Psoas muscle (tissue), 8 donors: ENCODE data around the gene HS3ST3A1. TPM values are rescaled to one million over a fixed set of nuclear protein-coding genes. Genes with fewer than 3 reads are reported as not detected.
A peak's percentile ranks its signal among the peaks of the same experiment; 100 is the strongest.

Experiments used
- ATAC-seq, 4 donors: fragments of 200-7000 bp; cut with Tn5 transposase; one replicate each; pipeline ENCODE4 v1.9.1; 2020; ENCODE audit warnings: moderate library complexity in 3 of 4, mild to moderate bottlenecking in 2 of 4
- DNase-seq, 2 donors: peaks; one replicate each; pipeline ENCODE4 v3.0.0-alpha.2; 2020
- H3K27ac ChIP-seq: fragments of 200-600 bp; one replicate; pipeline ENCODE4 v1.8.0; 2022
- H3K27me3 ChIP-seq, 3 donors: fragments of 200-600 bp in 1 of 3; one replicate each; pipeline versions ENCODE4 v1.6.1 to v1.8.0; 2013 to 2022; ENCODE audit warnings: low read length in 2 of 3, mild to moderate bottlenecking in 2 of 3, moderate library complexity in 1 of 3; ENCODE audit not compliant: insufficient read depth in 3 of 3
- H3K36me3 ChIP-seq, 2 donors: fragments of 200-600 bp in 1 of 2; one replicate each; pipeline versions ENCODE4 v1.6.1 to v1.8.0; 2013 to 2022; ENCODE audit warnings: low read depth in 1 of 2, mild to moderate bottlenecking in 1 of 2, moderate library complexity in 1 of 2; ENCODE audit not compliant: insufficient read depth in 1 of 2
- H3K4me1 ChIP-seq: fragments of 200-600 bp; one replicate; pipeline ENCODE4 v1.8.0; 2022
- H3K4me3 ChIP-seq: fragments of 200-600 bp; one replicate; pipeline ENCODE4 v1.8.0; 2022; ENCODE audit warnings: mild to moderate bottlenecking
- H3K9me3 ChIP-seq: fragments of 200-600 bp; one replicate; pipeline ENCODE4 v1.8.0; 2022
- CTCF ChIP-seq: fragments of 200-600 bp; IDR thresholded peaks from one replicate; pipeline ENCODE4 v1.8.0; 2022; ENCODE audit warnings: antibody characterized with exemption
- WGBS, 3 donors: extraction: QIAGEN DNeasy Blood & Tissue Kit; methylation state at CpG; one replicate each; pipeline versions ENCODE4 v1.1.6 to v1.1.7; 2013; 5-methylcytosine and 5-hydroxymethylcytosine counted together
- intact Hi-C, 2 donors: fragments of 100-400 bp; cut with DNase I; formaldehyde crosslinking; loops; one replicate each; pipeline versions ENCODE4 v1.11.0 to v1.14.2; 2022
- long read RNA-seq, 2 donors: library from polyadenylated mRNA; unstranded; transcript quantifications; one replicate each; pipeline ENCODE4 v2.0.0, GENCODE V29; 2021
- polyA plus RNA-seq, 3 donors: library from polyadenylated mRNA; stranded (reverse); fragments of 200-250 nt; gene quantifications; one replicate each; pipeline ENCODE4 v1.2.3, GENCODE V29; 2013
- total RNA-seq, 4 donors: library from RNA; stranded (reverse); fragmentation: NEBNext Ultra II Directional in 2 of 4; extraction: Animal tissue kit (Norgen Biotek cat#: 25700) in 2 of 4; gene quantifications; one replicate each; pipeline versions ENCODE4 v1.2.1 to v1.2.4, GENCODE V29; 2021 to 2023
- donor health status: healthy with polysubstance abuse.
- donor health status: DM: no; HTN: no; CAD: no; lungs with moderate emphysema.
- donor health status: Bipolar disorder and iron deficiency.
- donor health status: healthy.
- donor health status: DM: yes; HTN: yes; CAD: no.
- donor health status: DM: no; HTN: no; CAD: no.
- donor health status: DM: no; HTN: no; CAD: no.
- donor health status: DM: yes; HTN: yes; CAD: no.

Gene HS3ST3A1
- total RNA-seq (under 1 TPM in 3 of 4 donors, not detected in 1; 0.13 to 0.58 (median 0.22) TPM), polyA plus RNA-seq (under 1 TPM in 2 of 3 donors, not detected in 1; 0.44 to 0.64 TPM)
- long read RNA-seq, donor 1, partial matches to known transcripts = 0 of 2 reads
- long read RNA-seq, donor 1, other reads (novel, unspliced or antisense) = 0 of 2 reads
- long read RNA-seq, donor 2, partial matches to known transcripts = 0 of 2 reads
- long read RNA-seq, donor 2, other reads (novel, unspliced or antisense) = 0 of 2 reads

GRCh38 chr17:13601776-13602551, at the start of gene HS3ST3A1:
HS3ST3A1 (minus strand) TSS chr17:13601929; CDS start chr17:13601129, 800 bp downstream.
- ATAC-seq = peak; percentile 21 to 57 (median 34)
- peaks cover 0 to 63% (median 13%) of the 10 kb centered on the region in 3 donors for H3K27me3 ChIP-seq
- intact Hi-C loops = no loop called here

DNA sequence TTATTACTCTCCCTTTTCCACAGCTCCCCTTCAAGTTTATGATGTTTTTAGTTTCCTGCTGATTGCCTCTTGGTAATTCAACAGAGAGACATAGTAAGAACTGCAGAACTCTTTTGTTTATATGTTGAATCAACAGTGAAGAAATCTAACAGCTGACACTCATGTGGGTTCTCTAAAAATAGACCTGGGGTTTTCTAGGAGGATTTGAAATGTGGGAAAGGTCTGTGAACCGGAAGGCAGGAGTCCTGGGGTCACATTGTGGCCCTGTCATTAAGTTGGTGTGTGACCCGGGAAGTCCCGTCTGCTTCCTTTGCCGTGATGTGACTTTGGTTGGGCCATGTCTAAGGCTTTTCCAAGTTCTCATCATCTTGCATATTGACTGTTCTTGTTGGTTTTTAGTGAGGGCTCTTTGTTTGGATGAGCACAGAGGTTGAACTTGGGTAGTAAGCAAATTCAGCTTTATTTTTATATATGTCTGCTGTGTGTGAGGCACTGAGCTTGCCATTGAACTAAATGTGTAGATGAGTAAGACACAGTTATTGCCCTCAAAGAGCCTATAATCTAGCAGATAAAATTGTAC, 48.5 kb upstream of the HS3ST3A1 start:
- no peak for TF ChIP-seq CTCF
- ATAC-seq = no peak
- Histone ChIP-seq H3K27ac (no peak overlapping the region), H3K36me3 (no peaks in the 10 kb centered on the region), H3K4me1 (no peaks in the 10 kb centered on the region), H3K9me3 (no peaks in the 10 kb centered on the region), H3K27me3 (no peaks in the 10 kb centered on the region), H3K4me3 (no peak overlapping the region)
- intact Hi-C loops = no loop called here
- no peak for DNase-seq
- WGBS, 3 donors = 60 to 68% (median 68%) methylated on average over 4 of the region's 4 CpGs

More at GRCh38 chr17:13601776-13602551, at the start of gene HS3ST3A1:
- Histone ChIP-seq H3K36me3 (no peaks in the 10 kb centered on the region), H3K4me1 (no peaks in the 10 kb centered on the region), H3K27ac (no peak within 1 kb of the TSS), H3K4me3 (peak within 1 kb of the TSS; percentile 59), H3K9me3 (no peaks in the 10 kb centered on the region)
- WGBS, 3 donors = 1 to 2% (median 1%) methylated on average over 46 to 61 of the region's 61 CpGs
- DNase-seq = peak; percentile 24 to 49
- no peak for TF ChIP-seq CTCF

GRCh38 chr17:13647543-13648021, 45.9 kb upstream of the HS3ST3A1 start:
- Histone ChIP-seq H3K27me3 (no peaks in the 10 kb centered on the region), H3K27ac (no peak overlapping the region), H3K9me3 (no peaks in the 10 kb centered on the region), H3K4me3 (no peak overlapping the region), H3K36me3 (no peaks in the 10 kb centered on the region), H3K4me1 (no peaks in the 10 kb centered on the region)
- DNase-seq (no peak), ATAC-seq (no peak)
- intact Hi-C loops = no loop called here
- 15 to 34% (median 25%) methylated on average over 6 of the region's 6 CpGs for WGBS, 3 donors
- TF ChIP-seq CTCF = no peak

DNA sequence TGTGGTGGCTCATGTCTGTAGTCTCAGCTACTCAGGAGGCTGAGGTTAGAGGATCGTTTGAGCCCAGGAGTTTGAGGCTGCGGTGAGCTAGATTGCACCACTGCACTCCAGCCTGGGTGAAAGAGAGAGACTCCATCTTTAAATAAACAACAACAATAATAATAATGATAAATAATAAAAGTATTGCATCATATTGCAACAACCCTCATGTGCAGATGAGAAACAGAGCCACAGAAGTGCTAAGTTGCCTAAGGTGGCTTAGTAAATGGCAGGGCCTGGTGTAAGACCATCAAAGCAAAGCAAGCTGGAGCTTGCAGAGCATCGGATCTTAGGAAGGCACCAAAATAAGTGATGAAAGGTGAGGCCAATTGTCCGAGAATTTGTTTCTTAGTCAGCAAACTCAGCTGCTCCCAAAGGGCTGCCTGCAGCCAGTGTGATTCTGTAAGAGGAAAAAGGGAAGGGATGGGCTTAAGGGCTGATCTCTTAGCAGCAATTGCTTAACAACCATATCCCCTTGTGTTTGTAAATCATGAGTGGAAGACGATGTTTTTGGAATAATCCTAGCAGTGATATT, 45.3 kb upstream of the HS3ST3A1 start:
- no peak for TF ChIP-seq CTCF
- no peaks in the 10 kb centered on the region for H3K36me3 ChIP-seq
- DNase-seq (no peak), ATAC-seq (no peak)
- intact Hi-C loops = no loop called here
- WGBS, 3 donors = 50 to 58% (median 54%) methylated on average over 5 of the region's 5 CpGs
- no peaks in the 10 kb centered on the region for H3K27me3 ChIP-seq
- H3K9me3 ChIP-seq = no peaks in the 10 kb centered on the region
- no peaks in the 10 kb centered on the region for H3K4me1 ChIP-seq
- H3K4me3 ChIP-seq = no peak overlapping the region
- H3K27ac ChIP-seq = no peak overlapping the region
